Sciatic nerve (tissue), 2 donors: ENCODE measurements around the gene WWC1. TPM values are rescaled to one million over a fixed set of nuclear protein-coding genes. Genes with fewer than 3 reads are reported as not detected.

Source experiments
- ATAC-seq: fragments of 200-7000 bp; cut with Tn5 transposase; one replicate; pipeline ENCODE4 v1.9.1; 2020; ENCODE audit warnings: mild to moderate bottlenecking, moderate library complexity
- DNase-seq: peaks from one replicate; pipeline ENCODE4 v3.0.0-alpha.2; 2020; ENCODE audit warnings: low spot score
- intact Hi-C: fragments of 100-400 bp; cut with DNase I; formaldehyde crosslinking; loops from one replicate; pipeline ENCODE4 v1.14.2; 2022
- total RNA-seq: library from RNA; stranded (reverse); fragmentation: NEBNext Ultra II Directional; extraction: Animal tissue kit (Norgen Biotek cat#: 25700); gene quantifications from one replicate; pipeline ENCODE4 v1.2.1, GENCODE V29; 2021
- donor health status: DM: no; HTN: no; CAD: no.
- donor health status: DM: no; HTN: no; CAD: no.

WWC1 gene
- total RNA-seq, 1 donor from 2014 or later, result 2.1 TPM

GRCh38 chr5:168378741-168379140, 87.3 kb downstream of the WWC1 start:
- intact Hi-C loops, result no loop called here
- DNase-seq (no peak), ATAC-seq (no peak)

GRCh38 chr5:168382421-168382820, 91.0 kb downstream of the WWC1 start:
- ATAC-seq (no peak), DNase-seq (no peak)
- intact Hi-C loops, result loop anchor here (1.0 kb wide), 1 partner anchor 37 kb away; no protein-coding TSS in a partner anchor

GRCh38 chr5:168390491-168390890, 99.0 kb downstream of the WWC1 start:
- intact Hi-C loops, result no loop called here
- DNase-seq (no peak), ATAC-seq (no peak)

DNA sequence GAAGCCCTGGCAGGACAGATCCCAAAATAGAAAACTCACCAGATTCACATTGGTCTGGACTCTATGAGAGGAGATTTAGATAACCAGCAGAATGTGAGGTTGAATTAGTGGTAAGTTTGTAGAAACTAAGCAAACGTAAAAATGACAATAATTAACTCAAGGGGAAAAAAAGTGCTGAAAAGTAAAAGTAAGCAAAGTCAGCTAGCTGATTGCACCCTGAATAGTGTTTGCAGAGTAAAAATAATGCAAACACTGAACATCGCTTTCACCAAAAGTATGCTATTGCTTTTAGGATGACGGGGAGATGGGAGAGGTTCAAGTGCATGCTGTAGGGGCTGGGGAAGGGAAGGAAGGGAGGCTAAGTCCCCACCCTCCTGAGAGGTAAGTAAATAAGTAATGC, 102.3 kb downstream of the WWC1 start:
- ATAC-seq (no peak), DNase-seq (no peak)
- intact Hi-C loops, result no loop called here

DNA sequence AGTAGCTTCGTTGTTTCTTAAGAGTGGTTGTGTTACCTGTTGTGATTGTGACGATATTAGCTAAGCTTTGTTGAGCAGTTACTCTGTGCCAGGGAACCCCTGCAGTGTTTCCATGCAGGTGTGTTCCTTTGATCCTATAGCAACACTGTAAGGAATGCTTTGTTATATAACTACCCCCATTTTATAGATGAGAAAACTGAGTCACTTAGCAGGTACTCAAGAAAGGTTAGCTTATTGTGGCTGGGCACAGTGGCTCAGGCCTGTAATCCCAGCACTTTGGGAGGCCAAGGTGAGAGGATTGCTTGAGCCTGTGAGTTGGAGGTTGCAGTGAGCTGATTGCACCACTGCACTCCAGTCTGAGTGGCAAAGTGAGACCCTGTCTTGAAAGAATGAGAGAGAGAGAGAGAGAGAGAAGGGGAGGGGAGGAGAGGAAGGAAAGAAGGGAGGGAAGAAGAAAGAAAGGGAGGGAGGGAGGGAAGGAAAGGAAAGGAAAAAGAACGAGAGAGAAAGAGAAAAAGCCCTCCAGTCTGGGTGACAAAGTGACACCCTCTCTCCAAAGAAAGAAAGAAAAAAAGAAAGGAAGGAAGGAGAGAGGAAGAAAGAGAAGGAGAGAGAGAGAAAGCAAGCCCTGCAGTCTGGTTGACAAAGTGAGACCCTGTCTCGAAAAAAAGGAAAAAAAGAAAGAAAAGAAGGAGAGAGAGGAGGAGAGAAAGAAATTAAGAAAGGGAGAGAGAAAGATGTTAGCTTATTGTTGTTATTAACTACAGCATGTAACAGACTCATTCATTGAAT, 109.2 kb downstream of the WWC1 start:
- no peak for ATAC-seq
- DNase-seq, result no peak
- intact Hi-C loops, result no loop called here

DNA sequence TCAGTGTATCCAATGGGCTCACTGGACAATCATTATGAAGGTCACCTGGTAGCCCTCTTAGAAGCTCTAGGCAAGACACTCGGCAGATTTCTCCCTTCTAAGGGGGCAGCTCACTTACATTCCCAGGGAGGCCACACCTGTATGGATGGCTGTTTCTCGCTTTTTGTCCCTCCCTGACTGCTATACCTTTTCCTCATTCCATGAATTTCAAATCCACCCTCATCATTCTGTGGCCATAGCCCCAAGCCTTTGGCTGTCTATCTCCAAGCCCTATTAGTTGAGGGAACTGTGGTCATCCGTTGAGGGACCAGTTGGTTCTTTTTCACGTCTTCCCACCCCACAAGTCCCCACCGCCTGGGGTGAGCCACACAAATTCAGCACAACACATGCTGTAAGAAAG, 109.8 kb downstream of the WWC1 start:
- intact Hi-C loops, result no loop called here
- DNase-seq (no peak), ATAC-seq (no peak)

GRCh38 chr5:168401880-168402279, 110.4 kb downstream of the WWC1 start:
- ATAC-seq (no peak), DNase-seq (no peak)
- intact Hi-C loops, result no loop called here

- intact Hi-C loops, result no loop called here
- DNase-seq, result peak; percentile 45
- peak; percentile 50 for ATAC-seq
Observed at GRCh38 chr5:168404365-168404764, 112.9 kb downstream of the WWC1 start.

DNA sequence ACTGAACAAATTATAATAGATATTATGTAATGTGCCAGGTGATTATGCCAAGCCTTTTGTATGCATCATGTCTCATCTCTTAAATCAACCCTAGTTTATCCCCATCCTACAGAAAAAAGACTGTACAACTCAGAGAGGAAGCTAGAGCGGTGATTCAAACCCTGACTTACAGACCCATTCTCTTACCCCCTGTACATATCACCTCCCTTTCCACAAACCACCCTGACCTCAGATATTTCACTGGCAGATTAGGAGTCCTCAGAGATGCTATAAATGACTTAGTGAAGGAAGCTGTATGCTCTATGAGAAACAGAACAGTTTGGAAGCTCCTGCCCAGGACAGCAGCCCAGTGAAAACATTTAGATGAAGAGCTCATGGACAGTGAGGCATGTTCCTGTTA, 115.8 kb downstream of the WWC1 start:
- intact Hi-C loops, result no loop called here
- ATAC-seq (no peak), DNase-seq (no peak)

- peak; percentile 87 for ATAC-seq
- peak; percentile 49 for DNase-seq
- intact Hi-C loops, result no loop called here
Observed at GRCh38 chr5:168408561-168409305, 117.3 kb downstream of the WWC1 start.

DNA sequence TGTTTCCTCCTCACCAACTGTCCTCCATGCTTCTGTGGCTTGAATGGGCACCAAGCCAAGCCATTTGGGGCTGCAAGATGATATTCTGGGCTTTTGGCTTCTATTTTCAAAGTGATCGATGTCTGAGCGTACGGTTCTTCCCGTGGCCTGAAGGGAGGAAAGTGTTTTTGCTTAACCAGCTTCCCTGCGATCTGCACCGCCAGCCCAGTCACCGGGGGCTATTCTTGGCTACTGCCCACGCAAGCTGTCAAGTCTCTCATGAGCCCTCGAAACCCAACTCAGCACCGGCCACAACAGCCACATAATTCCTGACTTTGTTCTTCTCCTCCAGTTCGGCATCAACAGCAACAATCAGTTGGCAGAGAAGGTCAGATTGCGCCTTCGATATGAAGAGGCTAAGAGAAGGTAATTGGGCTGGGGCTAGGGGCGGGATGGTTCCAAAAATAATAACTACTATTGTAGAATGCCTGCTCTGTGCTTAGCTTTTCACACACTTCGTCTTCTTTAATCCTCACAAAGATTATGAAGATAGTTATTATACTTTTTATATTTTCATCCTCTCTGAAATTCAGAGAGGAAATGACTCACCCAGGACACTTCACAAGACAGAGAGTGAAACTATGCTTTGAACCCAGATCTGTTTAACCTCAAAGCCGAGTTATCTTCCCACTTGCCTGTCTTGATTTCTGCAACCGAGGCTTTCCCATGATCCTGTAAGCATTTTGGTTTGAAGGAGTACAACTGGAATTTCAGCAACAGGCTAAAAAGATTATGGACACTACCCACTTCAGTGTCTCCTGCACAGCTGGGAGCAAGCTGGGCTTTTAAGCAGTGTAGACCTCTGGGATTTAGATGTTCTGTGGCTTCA, 118.4 kb downstream of the WWC1 start:
- peak; percentile 41 for ATAC-seq
- DNase-seq, result peak; percentile 58
- intact Hi-C loops, result no loop called here

DNA sequence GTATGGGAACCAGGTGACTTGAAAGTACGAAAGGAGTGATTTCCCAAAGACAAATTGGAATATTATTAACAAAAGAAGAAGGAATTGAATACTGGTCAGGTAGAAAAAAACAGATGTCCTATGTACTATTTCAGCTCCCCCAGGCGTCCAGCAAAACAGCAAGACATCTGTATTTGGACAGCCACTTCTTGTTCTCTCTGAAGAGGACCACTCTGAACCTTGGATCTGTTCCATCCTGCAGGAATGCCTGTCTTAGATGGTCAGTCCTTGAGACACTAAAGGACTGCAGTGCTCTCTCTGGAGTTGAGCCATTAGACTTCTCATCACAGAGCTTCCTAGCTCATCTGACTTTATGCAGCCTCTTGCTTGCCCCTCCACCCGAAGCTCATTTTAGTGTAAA, 120.4 kb downstream of the WWC1 start:
- ATAC-seq, result no peak
- intact Hi-C loops, result no loop called here
- DNase-seq, result no peak

DNA sequence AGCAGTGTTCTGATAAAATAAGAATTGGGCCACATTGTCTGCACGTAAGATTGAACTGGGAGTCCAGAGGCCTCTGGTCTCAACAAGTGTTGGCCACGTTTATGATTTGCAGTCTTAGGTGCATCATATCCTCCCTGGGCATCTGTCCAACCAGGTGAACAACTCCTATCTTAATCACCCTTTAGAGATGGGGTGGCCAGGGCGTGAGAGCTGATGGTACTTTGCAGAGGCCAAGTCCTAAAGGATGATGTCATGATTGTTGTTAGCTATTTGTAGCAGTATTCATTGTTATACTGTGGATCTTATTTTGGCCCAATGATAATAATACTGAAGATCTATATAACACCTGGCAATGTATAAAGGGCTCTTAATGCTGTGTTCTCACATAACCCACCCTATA, 121.6 kb downstream of the WWC1 start:
- intact Hi-C loops, result no loop called here
- no peak for ATAC-seq
- no peak for DNase-seq

- DNase-seq, result no peak
- intact Hi-C loops, result no loop called here
- ATAC-seq, result no peak
Observed at GRCh38 chr5:168413596-168413995, 122.2 kb downstream of the WWC1 start.

DNA sequence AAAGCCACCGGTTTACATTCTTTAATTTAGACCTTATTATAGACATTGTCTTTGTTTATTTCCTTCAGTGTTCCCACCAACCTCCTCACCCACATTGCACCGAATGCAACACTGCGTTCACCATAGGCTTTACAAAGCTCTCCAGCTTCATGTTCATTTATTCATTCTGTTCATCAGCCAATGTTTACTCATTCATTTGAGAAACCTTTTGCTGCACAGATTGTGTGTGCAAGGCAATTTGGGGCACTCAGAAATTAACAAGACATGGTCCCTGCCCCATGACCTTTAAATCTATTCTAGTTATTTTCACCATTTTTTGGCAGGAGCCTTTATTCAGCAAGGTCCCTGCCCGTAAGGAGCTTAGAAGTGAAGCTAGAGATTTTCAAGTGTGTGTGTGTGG, 124.0 kb downstream of the WWC1 start:
- intact Hi-C loops, result no loop called here
- no peak for DNase-seq
- no peak for ATAC-seq

DNA sequence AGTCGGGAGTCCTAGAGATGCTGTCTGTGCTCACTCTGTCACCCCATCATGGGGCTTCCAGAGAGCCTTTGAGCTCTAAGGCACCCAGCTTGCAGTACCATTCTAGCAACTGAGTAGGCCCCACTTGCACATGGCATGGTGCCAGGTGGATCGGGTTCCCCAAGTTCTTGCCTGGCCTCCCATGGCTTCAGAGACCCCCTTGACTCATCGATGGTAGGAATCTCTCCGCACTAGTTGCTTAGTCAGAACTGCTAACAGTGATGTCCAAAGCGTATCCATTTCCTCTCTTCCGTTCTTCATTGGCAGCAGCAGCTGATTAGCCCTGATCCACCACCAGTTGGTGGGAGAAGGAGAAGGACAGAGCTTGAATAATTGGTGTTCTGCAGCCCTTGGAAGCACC, 124.5 kb downstream of the WWC1 start:
- DNase-seq (no peak), ATAC-seq (no peak)
- intact Hi-C loops, result no loop called here

DNA sequence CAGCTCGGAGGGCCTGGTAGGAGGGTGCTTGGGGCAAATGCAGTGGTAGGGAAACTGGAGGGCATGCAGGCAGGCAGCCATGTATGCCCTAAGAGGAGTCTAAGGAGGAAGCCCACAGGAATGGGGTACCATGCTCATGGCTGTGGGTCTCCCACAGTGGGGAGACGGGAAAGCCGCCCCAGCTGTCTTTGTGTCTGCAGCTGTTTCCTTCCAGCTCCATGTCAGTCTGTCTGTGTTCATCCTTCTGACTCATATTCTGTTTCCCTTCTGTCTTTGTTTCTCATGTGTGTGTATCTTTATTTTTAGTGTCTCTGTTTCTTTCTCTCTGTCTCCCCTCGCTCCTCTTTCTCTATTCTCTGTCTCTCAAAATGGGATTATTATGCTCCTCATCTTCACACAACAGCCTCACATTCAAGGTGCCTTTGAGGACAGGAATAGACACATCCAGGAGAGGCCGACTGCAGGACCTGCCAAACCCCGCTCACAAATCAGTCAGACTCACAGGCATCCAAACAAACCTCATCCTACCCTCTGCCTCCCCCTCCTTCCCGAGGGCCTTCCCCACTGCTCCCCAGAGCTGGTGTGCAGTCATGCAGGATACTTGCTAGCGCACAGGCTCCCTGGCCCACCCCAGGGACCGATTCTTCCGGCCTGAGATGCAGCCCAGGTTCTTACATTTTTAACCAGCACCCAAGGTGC, 126.4 kb downstream of the WWC1 start:
- intact Hi-C loops, result no loop called here
- DNase-seq (no peak), ATAC-seq (no peak)

GRCh38 chr5:168420461-168420860, 129.0 kb downstream of the WWC1 start:
- no peak for ATAC-seq
- DNase-seq, result no peak

DNA sequence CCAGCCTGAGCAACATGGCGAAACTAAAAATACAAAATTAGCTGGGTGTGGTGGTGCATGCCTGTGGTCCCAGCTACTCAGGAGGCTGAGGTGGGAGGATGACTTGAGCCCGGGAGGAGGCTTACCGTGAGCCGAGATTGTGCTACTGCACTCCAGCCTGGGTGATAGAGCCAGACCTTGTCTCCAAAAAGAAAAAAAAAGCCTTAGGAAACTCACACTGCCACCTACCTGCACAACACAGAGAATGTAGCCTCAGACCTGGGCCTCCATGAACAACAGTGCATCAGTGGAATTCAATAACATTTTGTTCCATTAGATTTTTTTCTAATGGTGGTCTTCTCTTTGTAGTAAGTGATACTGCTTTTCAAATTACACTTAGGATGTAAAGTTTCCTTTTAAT, 131.0 kb downstream of the WWC1 start:
- DNase-seq (no peak), ATAC-seq (no peak)
- intact Hi-C loops, result no loop called here

More at GRCh38 chr5:168420461-168420860, 129.0 kb downstream of the WWC1 start:
- intact Hi-C loops, result no loop called here
